H1 (cell line): ENCODE data around the gene EMC10. TPM values are rescaled to one million over a fixed set of nuclear protein-coding genes. Genes with fewer than 3 reads are reported as not detected.

Source experiments
- CTCF ChIA-PET: fragments of 300-600 bp; sonication (Branson Sonifier 250); formaldehyde crosslinking; loops from one replicate; lab custom pipeline; 2021; ENCODE audit not compliant: partially characterized antibody; lab: Charles Lee
- POLR2A ChIA-PET: fragments of 300-600 bp; sonication (Branson Sonifier 250); formaldehyde crosslinking; loops from one replicate; lab custom pipeline; 2021; ENCODE audit warnings: inconsistent platforms; ENCODE audit not compliant: partially characterized antibody; lab: Charles Lee
- DNase-seq, 2 experiments: peaks; one replicate each; pipeline versions ENCODE4 v3.0.0 to v3.0.0-alpha.2; 2010 to 2022; ENCODE audit warnings: low spot score in 2 of 2, low read depth in 1 of 2, mixed read lengths in 1 of 2
- FAIRE-seq: peaks from 2 replicates; lab custom pipeline; 2011; peaks lifted over from hg19 to GRCh38; lab: Jason Lieb, UNC
- H2AFZ ChIP-seq: 2 replicates; pipeline ENCODE4 v1.8.1; 2012; ENCODE audit warnings: low read length, inconsistent platforms
- H2AK5ac ChIP-seq: 2 replicates; pipeline ENCODE4 v1.6.1; 2013; ENCODE audit warnings: low read depth, low read length
- H2BK120ac ChIP-seq: replicated peaks from 2 replicates; pipeline ENCODE3; 2013; ENCODE audit warnings: low read depth, low read length, inconsistent platforms
- H2BK12ac ChIP-seq: 2 replicates; pipeline ENCODE4 v1.6.1; 2013; ENCODE audit warnings: low read depth, low read length
- H2BK15ac ChIP-seq: 2 replicates; pipeline ENCODE4 v1.6.1; 2013; ENCODE audit warnings: low read length
- H2BK20ac ChIP-seq: 2 replicates; pipeline ENCODE4 v1.6.1; 2013; ENCODE audit warnings: low read length
- H2BK5ac ChIP-seq: 2 replicates; pipeline ENCODE4 v1.6.1; 2013; ENCODE audit warnings: low read depth, low read length
- H3K14ac ChIP-seq: 2 replicates; pipeline ENCODE4 v1.6.1; 2013; ENCODE audit warnings: inconsistent platforms; ENCODE audit not compliant: insufficient read length
- H3K18ac ChIP-seq: 2 replicates; pipeline ENCODE4 v1.6.1; 2013; ENCODE audit warnings: low read length; ENCODE audit errors: extremely low read depth
- H3K23ac ChIP-seq: 2 replicates; pipeline ENCODE4 v1.6.1; 2013; ENCODE audit warnings: inconsistent platforms; ENCODE audit not compliant: insufficient read length
- H3K23me2 ChIP-seq: 2 replicates; pipeline ENCODE4 v1.6.1; 2013; ENCODE audit warnings: low read depth, low read length
- H3K27ac ChIP-seq: 2 replicates; pipeline ENCODE4 v1.6.1; 2011; ENCODE audit warnings: low read depth, low read length, inconsistent platforms
- H3K27me3 ChIP-seq, 4 experiments: replicated peaks in 1 of 4; 1 replicate in 1 of 4; 2 replicates in 3 of 4; pipeline versions ENCODE4 v1.6.1 to v1.8.1; 2011 to 2013; ENCODE audit warnings: low read length in 3 of 4, mild to moderate bottlenecking in 3 of 4, inconsistent platforms in 2 of 4, mixed read lengths in 2 of 4, moderate library complexity in 1 of 4; ENCODE audit not compliant: control insufficient read depth in 3 of 4, insufficient read depth in 3 of 4; ENCODE audit errors: extremely low read depth in 1 of 4
- H3K36me3 ChIP-seq, 4 experiments: 2 replicates each; pipeline versions ENCODE4 v1.6.1 to v1.8.1; 2011 to 2013; ENCODE audit warnings: mild to moderate bottlenecking in 4 of 4, low read length in 3 of 4, moderate library complexity in 2 of 4, control low read depth in 1 of 4, inconsistent platforms in 1 of 4; ENCODE audit not compliant: insufficient read depth in 4 of 4, control insufficient read depth in 2 of 4
- H3K4ac ChIP-seq: replicated peaks from 2 replicates; pipeline ENCODE3; 2013; ENCODE audit warnings: low read length, low read depth, mixed read lengths, inconsistent platforms; ENCODE audit not compliant: insufficient read length
- H3K4me1 ChIP-seq, 4 experiments: replicated peaks in 1 of 4; 1 replicate in 1 of 4; 2 replicates in 3 of 4; pipeline versions ENCODE4 v1.6.1 to v1.8.1; 2011 to 2013; ENCODE audit warnings: low read length in 3 of 4, inconsistent platforms in 2 of 4, mixed read lengths in 1 of 4; ENCODE audit not compliant: insufficient read depth in 4 of 4, control insufficient read depth in 3 of 4
- H3K4me2 ChIP-seq, 2 experiments: 2 replicates each; pipeline versions ENCODE4 v1.6.1 to v1.8.1; 2011 to 2013; ENCODE audit warnings: low read depth in 2 of 2, low read length in 2 of 2, control low read depth in 1 of 2, inconsistent platforms in 1 of 2, mild to moderate bottlenecking in 1 of 2; ENCODE audit not compliant: insufficient read depth in 1 of 2
- H3K4me3 ChIP-seq, 4 experiments: fragments of 200-600, 300-600 bp in 1 of 4; sonication (generic), shearing (Covaris generic), sonication (Bioruptor Twin) in 1 of 4; 2 replicates each; pipeline versions ENCODE4 v1.5.1 to v1.8.1; 2011 to 2016; ENCODE audit warnings: low read length in 4 of 4, low read depth in 3 of 4, control low read depth in 2 of 4, inconsistent platforms in 2 of 4, mild to moderate bottlenecking in 2 of 4, mixed read lengths in 1 of 4, moderate library complexity in 1 of 4; ENCODE audit not compliant: insufficient read depth in 2 of 4; ENCODE audit errors: extremely low read depth in 1 of 4
- H3K56ac ChIP-seq: replicated peaks from 2 replicates; pipeline ENCODE3; 2013; ENCODE audit warnings: low read depth, mild to moderate bottlenecking, mixed read lengths, low read length, inconsistent platforms; ENCODE audit not compliant: insufficient read length
- H3K79me1 ChIP-seq: 2 replicates; pipeline ENCODE4 v1.6.1; 2013; ENCODE audit warnings: low read depth, low read length, control low read depth
- H3K79me2 ChIP-seq, 2 experiments: 2 replicates each; pipeline versions ENCODE4 v1.6.1 to v1.8.1; 2012 to 2013; ENCODE audit warnings: low read length in 2 of 2, mild to moderate bottlenecking in 2 of 2, inconsistent platforms in 1 of 2; ENCODE audit not compliant: insufficient read depth in 2 of 2, control insufficient read depth in 1 of 2
- H3K9ac ChIP-seq, 4 experiments: replicated peaks in 1 of 4; 1 replicate in 1 of 4; 2 replicates in 3 of 4; pipeline versions ENCODE4 v1.6.1 to v1.8.1; 2011 to 2013; ENCODE audit warnings: low read depth in 3 of 4, low read length in 3 of 4, control low read depth in 2 of 4, mild to moderate bottlenecking in 2 of 4, moderate library complexity in 2 of 4, inconsistent platforms in 1 of 4; ENCODE audit errors: extremely low read depth in 1 of 4
- H3K9me3 ChIP-seq, 2 experiments: 2 replicates each; pipeline versions ENCODE4 v1.6.1 to v1.8.1; 2012 to 2013; ENCODE audit warnings: mild to moderate bottlenecking in 2 of 2, moderate library complexity in 2 of 2, control low read depth in 1 of 2, inconsistent platforms in 1 of 2, low read depth in 1 of 2, low read length in 1 of 2, mixed read lengths in 1 of 2; ENCODE audit not compliant: insufficient read depth in 2 of 2
- H4K20me1 ChIP-seq, 2 experiments: replicated peaks in 1 of 2; 2 replicates each; pipeline versions ENCODE3 to v1.8.1; 2011 to 2013; ENCODE audit warnings: inconsistent platforms in 2 of 2, low read length in 2 of 2, mild to moderate bottlenecking in 1 of 2; ENCODE audit not compliant: insufficient read depth in 2 of 2, control insufficient read depth in 1 of 2
- H4K5ac ChIP-seq: 2 replicates; pipeline ENCODE4 v1.6.1; 2013; ENCODE audit warnings: low read length, low read depth, mixed read lengths, inconsistent platforms; ENCODE audit not compliant: insufficient read length
- H4K8ac ChIP-seq: 2 replicates; pipeline ENCODE4 v1.8.0; 2013; ENCODE audit warnings: mild to moderate bottlenecking, moderate library complexity, low read length, inconsistent platforms; ENCODE audit not compliant: insufficient read depth; ENCODE audit errors: extremely low read depth
- H4K91ac ChIP-seq: replicated peaks from 2 replicates; pipeline ENCODE3; 2013; ENCODE audit warnings: low read length, mixed read lengths, inconsistent platforms; ENCODE audit not compliant: insufficient read length
- CBX8 ChIP-seq: fragments of 300-800, 300-1000 bp; sonication (generic); IDR thresholded peaks from 2 replicates; pipeline ENCODE4 v1.7.1; 2016; ENCODE audit warnings: low read depth, low read length, borderline replicate concordance
- CHD1 ChIP-seq: IDR thresholded peaks from 2 replicates; pipeline ENCODE4 v1.6.1; 2012; ENCODE audit warnings: low read depth, low read length, improper control_type of control experiment
- KDM1A ChIP-seq: fragments of 200-600, 300-600 bp; sonication (generic); IDR thresholded peaks from 2 replicates; pipeline ENCODE4 v1.7.1; 2016; ENCODE audit warnings: mild to moderate bottlenecking, low read length, borderline replicate concordance
- NANOG ChIP-seq: IDR thresholded peaks from 2 replicates; pipeline ENCODE4 v1.6.1; 2011; ENCODE audit warnings: low read length, low read depth, mild to moderate bottlenecking, inconsistent platforms; ENCODE audit not compliant: insufficient read depth, poor library complexity, severe bottlenecking
- SRF ChIP-seq: IDR thresholded peaks from 2 replicates; pipeline ENCODE4 v1.6.1; 2011; ENCODE audit warnings: mild to moderate bottlenecking, low read depth, low read length, moderate library complexity
- TAF1 ChIP-seq: IDR thresholded peaks from 2 replicates; pipeline ENCODE4 v1.6.1; 2011; ENCODE audit warnings: mild to moderate bottlenecking, low read depth, low read length
- WGBS, 2 experiments: shearing (Covaris generic) in 1 of 2; methylation state at CpG; one replicate each; pipeline versions ENCODE4 v1.1.6 to v1.1.7; 2013 to 2015; ENCODE audit warnings: low lambda C conversion rate in 2 of 2, mixed read lengths in 2 of 2, inconsistent platforms in 1 of 2, low coverage in 1 of 2, missing lambda C conversion rate in 1 of 2; ENCODE audit not compliant: insufficient replicate concordance in 2 of 2, insufficient coverage in 1 of 2, insufficient read length in 1 of 2; ENCODE audit errors: extremely low coverage in 1 of 2, missing lambda C conversion rate in 1 of 2; 5-methylcytosine and 5-hydroxymethylcytosine counted together
- polyA plus RNA-seq, 7 experiments: library from polyadenylated mRNA; depleted of rRNA in 3 of 7; stranded (reverse) in 5 of 7; unstranded in 2 of 7; fragments of >200 nt in 5 of 7; fragments of 200-250 nt in 2 of 7; gene quantifications; 1 replicate in 5 of 7; 2 replicates in 1 of 7; 4 replicates in 1 of 7; pipeline versions ENCODE4 v1.2.1 to v1.2.3, GENCODE V29; 2011 to 2013; ENCODE audit warnings: missing spikeins in 2 of 7, mixed read lengths in 2 of 7
- total RNA-seq: library from RNA; stranded (reverse); fragmentation: NEBNext Ultra II Directional; extraction: Animal tissue kit (Norgen Biotek cat#: 25700); gene quantifications from 2 replicates; pipeline ENCODE4 v1.2.1, GENCODE V29; 2021

Gene EMC10
- total and polyA plus RNA-seq, 2 of the 8 experiments (the other 6 are each of a cell fraction or from before 2014, with no cell fraction given): 77.6 to 103 TPM

DNA sequence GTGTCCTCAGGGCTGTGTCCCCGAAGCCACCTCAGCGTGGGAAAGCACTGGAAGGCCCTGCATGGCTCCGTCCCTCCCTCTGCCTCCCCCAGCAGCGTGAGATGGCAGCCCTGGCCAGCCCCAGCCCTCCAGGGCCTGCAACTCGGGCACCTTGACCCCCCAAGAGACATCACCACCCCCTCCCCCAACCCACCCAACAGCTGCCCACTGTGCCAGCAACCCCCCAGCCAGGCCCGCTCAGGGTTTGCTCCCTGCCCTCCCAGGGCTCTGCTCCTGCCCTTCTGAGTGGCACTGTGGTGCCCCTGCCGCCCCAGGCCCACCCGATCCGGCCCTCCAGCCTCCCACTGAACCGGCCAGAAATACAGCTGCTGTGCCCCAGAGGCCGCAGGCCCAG, 38.9 kb downstream of the EMC10 start:
- Histone ChIP-seq H4K91ac (no peak overlapping the region), H3K23me2 (no peaks in the 10 kb centered on the region; the same call in 1 of the 2 replicates), H3K36me3 (peaks cover 0 to 19% (median 0%) of the 10 kb centered on the region in 4 experiments; a peak in 2 of 8 replicates), H3K4me3 (no peak overlapping the region), H3K4me1 (peaks cover 0 to 6% (median 4%) of the 10 kb centered on the region in 4 experiments; a peak in 4 of 7 replicates), H4K20me1 (peaks cover 1 to 9% of the 10 kb centered on the region in 2 experiments), H3K4ac (no peak overlapping the region), H3K14ac (no peak overlapping the region), H2AFZ (no peak overlapping the region), H3K9ac (no peak overlapping the region), H3K79me1 (no peaks in the 10 kb centered on the region), H2BK5ac (no peak overlapping the region), H3K4me2 (no peak overlapping the region), H4K5ac (no peak overlapping the region), H3K27me3 (peaks cover 0 to 10% (median 4%) of the 10 kb centered on the region in 4 experiments; a peak in 6 of 7 replicates), H4K8ac (no peak overlapping the region), H3K9me3 (no peaks in the 10 kb centered on the region; a peak in 1 of 4 replicates), H3K27ac (no peak overlapping the region), H2BK15ac (no peak overlapping the region), H2BK12ac (no peak overlapping the region), H3K18ac (no peak overlapping the region), H3K23ac (no peak overlapping the region), H2BK120ac (no peak overlapping the region), H3K79me2 (no peaks in the 10 kb centered on the region), H3K56ac (no peak overlapping the region), H2BK20ac (no peak overlapping the region), H2AK5ac (no peak overlapping the region)
- WGBS, 2 experiments: no CpG with 5 or more reads among the region's 11 CpGs
- DNase-seq (no peak), FAIRE-seq (no peak)
- ChIA-PET CTCF (interaction anchor here (0.9 to 19.3 kb wide), 3 partner anchors 22 to 181 kb away, joined by 3 to 206 read pairs (median 3); no protein-coding TSS in a partner anchor), POLR2A (interaction anchor here (1.2 to 1.9 kb wide), 3 partner anchors 12 to 18 kb away, joined by 4 read pairs; no protein-coding TSS in a partner anchor)
- TF ChIP-seq NANOG (no peak), KDM1A (no peak), TAF1 (no peak), CHD1 (no peak), CBX8 (no peak), SRF (no peak)
